Measurements from ENCODE around the gene KBTBD13. TPM values are rescaled to one million over a fixed set of nuclear protein-coding genes. Genes with fewer than 3 reads are reported as not detected.

Gene KBTBD13
- total RNA-seq, 4 donors from 2014 or later = not detected

DNA sequence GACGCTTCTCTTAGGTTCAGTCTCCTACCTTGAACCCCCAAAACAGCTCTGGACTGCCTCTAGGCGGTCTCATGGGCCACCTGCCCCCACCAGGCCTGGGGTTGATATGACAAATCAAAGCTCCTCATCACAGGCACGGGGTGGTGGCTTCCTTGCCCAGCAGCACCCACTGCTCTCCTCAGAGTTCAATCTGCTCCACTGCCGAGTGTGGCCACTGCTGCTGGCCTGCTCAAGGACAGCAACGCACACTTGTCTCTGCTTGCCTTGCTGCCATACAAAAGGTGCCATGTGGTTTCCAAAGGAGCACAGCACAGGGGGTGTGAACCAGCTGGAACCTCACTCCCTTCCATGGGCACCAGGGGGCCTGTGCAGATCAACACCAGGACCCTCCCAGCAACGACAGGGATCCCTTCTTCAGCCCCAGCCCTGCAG lies 10.2 kb downstream of the KBTBD13 start:
- TF ChIP-seq, protein P1, sequence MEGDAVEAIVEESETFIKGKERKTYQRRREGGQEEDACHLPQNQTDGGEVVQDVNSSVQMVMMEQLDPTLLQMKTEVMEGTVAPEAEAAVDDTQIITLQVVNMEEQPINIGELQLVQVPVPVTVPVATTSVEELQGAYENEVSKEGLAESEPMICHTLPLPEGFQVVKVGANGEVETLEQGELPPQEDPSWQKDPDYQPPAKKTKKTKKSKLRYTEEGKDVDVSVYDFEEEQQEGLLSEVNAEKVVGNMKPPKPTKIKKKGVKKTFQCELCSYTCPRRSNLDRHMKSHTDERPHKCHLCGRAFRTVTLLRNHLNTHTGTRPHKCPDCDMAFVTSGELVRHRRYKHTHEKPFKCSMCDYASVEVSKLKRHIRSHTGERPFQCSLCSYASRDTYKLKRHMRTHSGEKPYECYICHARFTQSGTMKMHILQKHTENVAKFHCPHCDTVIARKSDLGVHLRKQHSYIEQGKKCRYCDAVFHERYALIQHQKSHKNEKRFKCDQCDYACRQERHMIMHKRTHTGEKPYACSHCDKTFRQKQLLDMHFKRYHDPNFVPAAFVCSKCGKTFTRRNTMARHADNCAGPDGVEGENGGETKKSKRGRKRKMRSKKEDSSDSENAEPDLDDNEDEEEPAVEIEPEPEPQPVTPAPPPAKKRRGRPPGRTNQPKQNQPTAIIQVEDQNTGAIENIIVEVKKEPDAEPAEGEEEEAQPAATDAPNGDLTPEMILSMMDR (IDR thresholded peaks at IDR 0.05) = peak in 2 of 4 experiments; percentile 21 to 22
- TF ChIP-seq EP300 (IDR thresholded peaks at IDR 0.05) = no peak
- H3K9me3 ChIP-seq = no peaks in the 10 kb centered on the region
- no peaks in the 10 kb centered on the region for H3K36me3 ChIP-seq
- H3K4me3 ChIP-seq = no peak overlapping the region
- no peak for ATAC-seq
- 67 to 100% methylated on average over 1 to 3 of the region's 6 CpGs for WGBS, 2 donors (ENCODE audit: low coverage in 1 of 2)
- peak overlapping the region; percentile 88 to 98 (median 90) for H3K27ac ChIP-seq
- H3K4me1 ChIP-seq = peaks cover 13 to 100% (median 58%) of the 10 kb centered on the region in 3 donors
- H3K27me3 ChIP-seq = no peaks in the 10 kb centered on the region

DNA sequence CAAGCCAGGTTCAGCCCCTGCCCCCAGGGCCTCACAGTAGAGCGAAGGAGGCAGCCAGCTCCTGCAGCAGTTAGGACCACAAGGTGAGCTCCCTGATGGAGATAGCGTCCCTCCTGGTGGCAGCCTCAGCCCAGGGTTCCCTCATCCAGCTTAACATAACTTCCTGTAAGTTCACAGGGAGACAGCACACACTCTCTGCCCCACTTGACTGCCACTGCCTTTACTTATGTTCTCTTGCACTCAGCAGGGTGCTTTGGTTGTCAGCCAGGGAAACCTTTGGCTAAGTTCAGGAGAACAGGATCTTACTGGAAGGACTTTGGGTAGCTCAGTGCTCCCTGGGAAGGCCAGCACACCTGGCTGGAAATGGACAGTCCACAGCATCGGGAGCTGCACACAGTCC lies 10.9 kb downstream of the KBTBD13 start:
- no peaks in the 10 kb centered on the region for H3K36me3 ChIP-seq
- H3K9me3 ChIP-seq = no peaks in the 10 kb centered on the region
- H3K27me3 ChIP-seq = no peaks in the 10 kb centered on the region
- WGBS, 2 donors (ENCODE audit: low coverage in 1 of 2) = 17% methylated on average over 1 of the region's 3 CpGs; no CpG with 5 or more reads in 1 of the 2 donors
- ATAC-seq = peak; percentile 0
- H3K27ac ChIP-seq = peak overlapping the region; percentile 88 to 98 (median 90)
- H3K4me3 ChIP-seq = no peak overlapping the region
- H3K4me1 ChIP-seq = peaks cover 11 to 100% (median 55%) of the 10 kb centered on the region in 3 donors
- no peak for TF ChIP-seq POLR2A (IDR thresholded peaks at IDR 0.05)
- peak; percentile 22 for TF ChIP-seq POLR2AphosphoS5 (IDR thresholded peaks at IDR 0.05)

DNA sequence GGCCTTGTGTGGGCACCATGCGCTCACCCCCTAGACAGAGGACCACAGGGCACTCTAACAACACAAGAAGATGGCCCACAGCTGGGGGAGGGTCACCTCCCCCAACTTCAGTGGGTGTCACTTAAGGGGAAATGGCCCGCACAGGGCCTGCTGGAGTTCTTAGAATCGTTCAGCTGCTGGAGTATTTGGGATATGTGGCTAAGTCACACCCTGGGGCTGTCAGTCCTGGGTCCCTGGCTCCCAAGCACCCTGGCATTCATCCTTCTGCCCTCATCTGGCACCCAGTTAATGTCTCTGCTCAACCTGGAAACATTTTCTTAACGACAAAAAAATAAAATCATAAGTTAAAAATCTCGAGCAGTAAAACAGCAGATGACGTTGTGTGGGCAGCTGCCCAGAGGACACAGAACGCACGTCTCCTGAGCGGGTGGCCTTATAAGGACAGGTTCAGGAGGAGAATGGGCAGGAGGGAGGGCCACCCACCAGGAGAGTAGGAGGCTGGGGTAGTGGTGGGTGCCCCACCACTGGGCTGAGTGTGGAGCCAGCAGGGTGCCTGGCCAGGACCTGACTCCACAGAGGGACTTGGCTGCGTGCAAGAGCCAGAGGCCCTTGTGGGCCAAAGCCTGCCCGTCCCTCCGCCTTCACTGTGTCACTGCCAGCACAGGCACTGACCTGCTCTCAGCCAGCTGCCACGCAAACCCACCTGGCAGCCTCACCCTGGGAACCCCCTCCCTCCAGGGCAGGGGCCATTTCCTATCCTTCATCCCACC lies 11.5 kb downstream of the KBTBD13 start:
- H3K36me3 ChIP-seq = no peaks in the 10 kb centered on the region
- no peaks in the 10 kb centered on the region for H3K9me3 ChIP-seq
- H3K4me1 ChIP-seq = peaks cover 8 to 100% (median 53%) of the 10 kb centered on the region in 3 donors
- H3K27ac ChIP-seq = peak overlapping the region; percentile 88 to 98 (median 90)
- ATAC-seq = peak; percentile 91
- TF ChIP-seq EP300 (IDR thresholded peaks at IDR 0.05) (peak; percentile 71), POLR2AphosphoS5 (IDR thresholded peaks at IDR 0.05) (peak; percentile 81), POLR2A (IDR thresholded peaks at IDR 0.05) (peak; percentile 40 to 66)
- TF ChIP-seq, protein P1 (IDR thresholded peaks at IDR 0.05) = no peak
- 23 to 36% methylated on average over 3 of the region's 13 CpGs for WGBS, 2 donors (ENCODE audit: low coverage in 1 of 2)
- H3K27me3 ChIP-seq = no peaks in the 10 kb centered on the region
- H3K4me3 ChIP-seq = no peak overlapping the region

DNA sequence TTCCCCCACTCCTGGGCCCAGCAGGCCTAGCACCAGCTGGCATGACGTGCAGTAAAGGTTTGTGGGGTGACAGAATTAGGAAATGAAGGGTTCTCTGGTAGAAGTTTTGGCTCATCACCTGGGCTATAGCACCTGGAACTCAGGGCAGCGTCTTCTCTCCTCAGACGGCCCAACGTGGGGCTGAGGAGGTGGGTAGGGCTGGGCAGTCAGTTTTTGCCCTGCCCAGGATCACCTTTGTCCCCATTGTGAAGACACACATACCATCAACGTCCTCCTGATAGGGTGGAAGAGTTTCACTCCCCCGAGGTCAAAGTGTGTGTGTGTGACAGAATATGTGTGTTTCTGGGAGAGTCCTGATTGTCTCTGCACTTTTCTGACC lies 12.1 kb downstream of the KBTBD13 start:
- no peaks in the 10 kb centered on the region for H3K27me3 ChIP-seq
- H3K9me3 ChIP-seq = no peaks in the 10 kb centered on the region
- H3K27ac ChIP-seq = peak overlapping the region; percentile 88 to 98 (median 90)
- no CpG with 5 or more reads among the region's 6 CpGs for WGBS, 2 donors (ENCODE audit: low coverage in 1 of 2)
- peaks cover 8 to 100% (median 47%) of the 10 kb centered on the region in 3 donors for H3K4me1 ChIP-seq
- ATAC-seq = peak; percentile 0
- TF ChIP-seq POLR2AphosphoS5 (IDR thresholded peaks at IDR 0.05) = peak; percentile 15
- TF ChIP-seq POLR2A (IDR thresholded peaks at IDR 0.05) = no peak
- no peaks in the 10 kb centered on the region for H3K36me3 ChIP-seq
- H3K4me3 ChIP-seq = no peak overlapping the region

DNA sequence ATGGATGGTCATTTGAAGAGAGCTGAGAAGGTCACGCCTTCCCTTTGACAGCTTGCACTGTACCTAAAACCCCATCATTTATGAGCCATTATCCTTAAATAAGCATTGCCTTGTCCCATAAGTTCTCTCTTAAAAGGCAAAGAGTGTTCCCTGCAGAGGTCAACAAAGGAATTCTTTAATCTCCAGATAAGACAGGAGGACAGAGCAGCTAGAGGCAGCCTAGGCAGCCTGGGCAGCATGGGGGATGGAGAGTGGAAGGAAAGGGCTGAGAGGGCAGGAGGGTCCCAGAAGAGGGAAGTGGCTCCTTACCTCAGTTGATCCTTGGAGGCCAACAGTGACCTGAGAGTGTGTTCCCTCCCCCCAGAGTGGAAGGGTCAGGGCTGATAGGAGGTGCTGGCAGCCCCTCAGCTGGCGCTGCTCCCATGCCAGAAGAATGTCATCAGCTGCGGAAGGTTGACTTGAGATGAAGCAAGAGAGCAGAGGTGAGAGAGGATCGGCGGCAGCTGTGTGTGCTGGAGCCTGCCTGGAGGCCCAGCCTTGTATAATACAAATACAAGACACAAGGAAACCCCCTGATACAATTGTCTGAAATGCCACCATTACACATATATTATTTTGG lies 12.8 kb downstream of the KBTBD13 start:
- H3K27me3 ChIP-seq = no peaks in the 10 kb centered on the region
- peaks cover 8 to 100% (median 47%) of the 10 kb centered on the region in 3 donors for H3K4me1 ChIP-seq
- no peak overlapping the region for H3K4me3 ChIP-seq
- no peaks in the 10 kb centered on the region for H3K36me3 ChIP-seq
- peak; percentile 26 for ATAC-seq
- TF ChIP-seq POLR2A (IDR thresholded peaks at IDR 0.05) (no peak), EP300 (IDR thresholded peaks at IDR 0.05) (no peak), POLR2AphosphoS5 (IDR thresholded peaks at IDR 0.05) (peak; percentile 71)
- TF ChIP-seq, protein P1 (IDR thresholded peaks at IDR 0.05) = no peak
- peak overlapping the region; percentile 88 to 98 (median 90) for H3K27ac ChIP-seq
- H3K9me3 ChIP-seq = no peaks in the 10 kb centered on the region
- WGBS, 2 donors (ENCODE audit: low coverage in 1 of 2) = 20 to 35% methylated on average over 4 of the region's 5 CpGs
